Naive thymus-derived CD4-positive, alpha-beta T cell (primary cell): Measurements from ENCODE around the gene MARK4. TPM values are rescaled to one million over a fixed set of nuclear protein-coding genes. Genes with fewer than 3 reads are reported as not detected.
A peak's percentile ranks its signal among the peaks of the same experiment; 100 is the strongest.

ENCODE experiments used
- ATAC-seq: fragments of 150-1000 bp; cut with Tn5 transposase; 2 replicates; pipeline ENCODE4 v1.10.0; 2021; ENCODE audit warnings: mild to moderate bottlenecking, moderate library complexity
- CTCF ChIA-PET: fragments of 350-600 bp; sonication (Branson Sonifier 250); formaldehyde crosslinking; loops from one replicate; lab custom pipeline; 2021; ENCODE audit warnings: antibody characterized with exemption; lab: Charles Lee
- POLR2A ChIA-PET: fragments of 350-600 bp; sonication (Branson Sonifier 250); formaldehyde crosslinking; loops from one replicate; lab custom pipeline; 2021; ENCODE audit warnings: antibody characterized with exemption, inconsistent platforms; lab: Charles Lee
- DNase-seq, 9 donors: peaks; one replicate each; pipeline versions ENCODE4 v3.0.0 to v3.0.0-alpha.2; 2020 to 2022; ENCODE audit warnings: mixed read lengths in 1 of 9
- H3K27ac ChIP-seq: one replicate; pipeline ENCODE4 v1.7.0; 2013; ENCODE audit warnings: mild to moderate bottlenecking, low read depth, low read length, moderate library complexity
- H3K27me3 ChIP-seq, 2 donors: one replicate each; pipeline ENCODE4 v1.7.0; 2013; ENCODE audit warnings: low read length in 2 of 2, mild to moderate bottlenecking in 2 of 2, moderate library complexity in 2 of 2; ENCODE audit not compliant: control insufficient read depth in 2 of 2, insufficient read depth in 2 of 2
- H3K36me3 ChIP-seq, 3 experiments: 1 replicate in 2 of 3; 2 replicates in 1 of 3; pipeline ENCODE4 v1.7.0; 2013; ENCODE audit warnings: low read length in 3 of 3, mild to moderate bottlenecking in 3 of 3, moderate library complexity in 1 of 3; ENCODE audit not compliant: insufficient read depth in 3 of 3, control insufficient read depth in 2 of 3
- H3K4me1 ChIP-seq, 2 donors: one replicate each; pipeline ENCODE4 v1.7.0; 2013; ENCODE audit warnings: low read length in 2 of 2, mild to moderate bottlenecking in 2 of 2, moderate library complexity in 1 of 2; ENCODE audit not compliant: control insufficient read depth in 2 of 2, insufficient read depth in 2 of 2
- H3K4me3 ChIP-seq: 2 replicates; pipeline ENCODE4 v1.7.0; 2013; ENCODE audit warnings: mild to moderate bottlenecking, low read length
- H3K9me3 ChIP-seq, 3 experiments: 1 replicate in 2 of 3; 2 replicates in 1 of 3; pipeline ENCODE4 v1.7.0; 2013; ENCODE audit warnings: low read length in 3 of 3; ENCODE audit not compliant: control insufficient read depth in 2 of 3
- H3K27ac Mint-ChIP-seq, 9 donors: one replicate each; pipeline ENCODE4 v1.8.0; 2020 to 2022; ENCODE audit warnings: mixed read lengths in 9 of 9, mild to moderate bottlenecking in 8 of 9, moderate library complexity in 5 of 9, inconsistent platforms in 2 of 9
- H3K27me3 Mint-ChIP-seq, 5 donors: one replicate each; pipeline ENCODE4 v1.8.0; 2021 to 2022; ENCODE audit warnings: mixed read lengths in 5 of 5, mild to moderate bottlenecking in 1 of 5
- H3K36me3 Mint-ChIP-seq, 5 donors: one replicate each; pipeline ENCODE4 v1.8.0; 2020 to 2022; ENCODE audit warnings: mixed read lengths in 5 of 5, mild to moderate bottlenecking in 3 of 5, inconsistent platforms in 1 of 5
- H3K4me1 Mint-ChIP-seq, 7 donors: one replicate each; pipeline ENCODE4 v1.8.0; 2020 to 2022; ENCODE audit warnings: mixed read lengths in 7 of 7, mild to moderate bottlenecking in 3 of 7, inconsistent platforms in 1 of 7
- H3K4me3 Mint-ChIP-seq, 10 donors: one replicate each; pipeline ENCODE4 v1.8.0; 2020 to 2022; ENCODE audit warnings: mild to moderate bottlenecking in 10 of 10, mixed read lengths in 10 of 10, moderate library complexity in 6 of 10, inconsistent platforms in 2 of 10
- H3K9me3 Mint-ChIP-seq, 11 donors: one replicate each; pipeline ENCODE4 v1.8.0; 2020 to 2022; ENCODE audit warnings: mixed read lengths in 11 of 11, mild to moderate bottlenecking in 4 of 11, inconsistent platforms in 1 of 11, moderate library complexity in 1 of 11
- intact Hi-C, 2 donors: fragments of 100-400 bp; cut with micrococcal nuclease; formaldehyde crosslinking; loops; one replicate each; pipeline ENCODE4 v1.15.1; 2023
- polyA plus RNA-seq, 2 donors: library from polyadenylated mRNA; unstranded; fragments of 300-500 nt; fragmentation: Illumina TruSeq; gene quantifications; one replicate each; pipeline ENCODE4 v1.2.3, GENCODE V29; 2021
- total RNA-seq, 6 experiments: library from RNA in 5 of 6; stranded (reverse) in 5 of 6; gene quantifications; 1 replicate in 5 of 6; 2 replicates in 1 of 6; pipeline ENCODE4 v1.2.3 and lab custom pipeline; 2021 to 2026

The MARK4 gene
- total and polyA plus RNA-seq, 7 experiments from 2014 or later = 0.70 to 39.2 (median 22.8) TPM

GRCh38 chr19:45275370-45275971, 24.4 kb downstream of the MARK4 start:
- CTCF ChIA-PET = no interaction called here
- H3K4me3 Mint-ChIP-seq = no peak overlapping the region
- Histone ChIP-seq H3K36me3 (peaks cover 0 to 63% (median 0%) of the 10 kb centered on the region in 3 experiments), H3K4me3 (no peak overlapping the region), H3K4me1 (no peaks in the 10 kb centered on the region), H3K27me3 (no peaks in the 10 kb centered on the region), H3K27ac (no peak overlapping the region), H3K9me3 (no peaks in the 10 kb centered on the region)
- H3K36me3 Mint-ChIP-seq = peaks cover 2 to 35% (median 6%) of the 10 kb centered on the region in 5 donors
- H3K9me3 Mint-ChIP-seq = peaks cover 0 to 1% (median 0%) of the 10 kb centered on the region in 11 donors
- DNase-seq (no peak), ATAC-seq (no peak)
- H3K27me3 Mint-ChIP-seq = no peaks in the 10 kb centered on the region
- intact Hi-C loops = no loop called here
- POLR2A ChIA-PET = no interaction called here
- no peak overlapping the region for H3K27ac Mint-ChIP-seq
- H3K4me1 Mint-ChIP-seq = no peaks in the 10 kb centered on the region

- no peaks in the 10 kb centered on the region for H3K9me3 ChIP-seq
- H3K36me3 ChIP-seq = peaks cover 0 to 65% (median 0%) of the 10 kb centered on the region in 3 experiments
- Mint-ChIP-seq H3K4me1 (no peaks in the 10 kb centered on the region), H3K27ac (no peak overlapping the region), H3K36me3 (peaks cover 2 to 33% (median 6%) of the 10 kb centered on the region in 5 donors), H3K9me3 (peaks cover 0 to 1% (median 0%) of the 10 kb centered on the region in 11 donors), H3K4me3 (no peak overlapping the region), H3K27me3 (no peaks in the 10 kb centered on the region)
- ATAC-seq (no peak), DNase-seq (no peak)
- H3K27me3 ChIP-seq = no peaks in the 10 kb centered on the region
- POLR2A ChIA-PET = no interaction called here
- H3K4me1 ChIP-seq = no peaks in the 10 kb centered on the region
- no peak overlapping the region for H3K4me3 ChIP-seq
- intact Hi-C loops = no loop called here
- H3K27ac ChIP-seq = no peak overlapping the region
- CTCF ChIA-PET = interaction anchor here (0.6 kb wide), 1 partner anchor 114 kb away, joined by 4 read pairs; no protein-coding TSS in a partner anchor
Measured at GRCh38 chr19:45276284-45276687, 25.2 kb downstream of the MARK4 start.

GRCh38 chr19:45278087-45278486, 27.0 kb downstream of the MARK4 start:
- Mint-ChIP-seq H3K27ac (no peak overlapping the region), H3K27me3 (no peaks in the 10 kb centered on the region)
- CTCF ChIA-PET = no interaction called here

GRCh38 chr19:45279587-45280192, 28.6 kb downstream of the MARK4 start:
- H3K4me1 ChIP-seq = no peaks in the 10 kb centered on the region
- H3K27me3 ChIP-seq = no peaks in the 10 kb centered on the region
- no peak overlapping the region for H3K4me3 Mint-ChIP-seq
- H3K9me3 ChIP-seq = no peaks in the 10 kb centered on the region
- peak overlapping the region in 1 of 9 donors; percentile 49 for H3K27ac Mint-ChIP-seq
- no peaks in the 10 kb centered on the region for H3K4me1 Mint-ChIP-seq
- H3K27me3 Mint-ChIP-seq = no peaks in the 10 kb centered on the region
- peaks cover 0 to 3% (median 0%) of the 10 kb centered on the region in 11 donors for H3K9me3 Mint-ChIP-seq
- peaks cover 6 to 46% (median 16%) of the 10 kb centered on the region in 5 donors for H3K36me3 Mint-ChIP-seq
- intact Hi-C loops = no loop called here
- peaks cover 0 to 51% (median 0%) of the 10 kb centered on the region in 3 experiments for H3K36me3 ChIP-seq
- ChIA-PET CTCF (no interaction called here), POLR2A (no interaction called here)
- ATAC-seq (no peak), DNase-seq (no peak)
- no peak overlapping the region for H3K27ac ChIP-seq
- no peak overlapping the region for H3K4me3 ChIP-seq

More at GRCh38 chr19:45278087-45278486, 27.0 kb downstream of the MARK4 start:
- no peaks in the 10 kb centered on the region for H3K9me3 ChIP-seq
- POLR2A ChIA-PET = no interaction called here
- no peaks in the 10 kb centered on the region for H3K4me1 ChIP-seq
- H3K36me3 ChIP-seq = peaks cover 0 to 55% (median 0%) of the 10 kb centered on the region in 3 experiments
- H3K27me3 ChIP-seq = no peaks in the 10 kb centered on the region
- Mint-ChIP-seq H3K4me3 (no peak overlapping the region), H3K36me3 (peaks cover 1 to 44% (median 8%) of the 10 kb centered on the region in 5 donors), H3K4me1 (no peaks in the 10 kb centered on the region), H3K9me3 (no peaks in the 10 kb centered on the region)
- intact Hi-C loops = no loop called here
- DNase-seq = no peak
- no peak for ATAC-seq
- H3K4me3 ChIP-seq = no peak overlapping the region
- no peak overlapping the region for H3K27ac ChIP-seq

GRCh38 chr19:45280471-45280961, 29.4 kb downstream of the MARK4 start:
- H3K36me3 ChIP-seq = peaks cover 0 to 47% (median 0%) of the 10 kb centered on the region in 3 experiments
- no peak for DNase-seq

GRCh38 chr19:45283443-45284033, 32.5 kb downstream of the MARK4 start:
- Mint-ChIP-seq H3K27me3 (no peaks in the 10 kb centered on the region), H3K9me3 (peaks cover 0 to 3% (median 0%) of the 10 kb centered on the region in 11 donors), H3K4me1 (no peaks in the 10 kb centered on the region), H3K27ac (no peak overlapping the region), H3K36me3 (peaks cover 6 to 54% (median 31%) of the 10 kb centered on the region in 5 donors), H3K4me3 (no peak overlapping the region)
- Histone ChIP-seq H3K27ac (no peak overlapping the region), H3K27me3 (no peaks in the 10 kb centered on the region), H3K9me3 (no peaks in the 10 kb centered on the region), H3K4me3 (no peak overlapping the region), H3K36me3 (peaks cover 0 to 51% (median 0%) of the 10 kb centered on the region in 3 experiments), H3K4me1 (no peaks in the 10 kb centered on the region)
- CTCF ChIA-PET = no interaction called here
- DNase-seq = no peak
- POLR2A ChIA-PET = no interaction called here
- ATAC-seq = no peak
- intact Hi-C loops = no loop called here

More at GRCh38 chr19:45280471-45280961, 29.4 kb downstream of the MARK4 start:
- Mint-ChIP-seq H3K27ac (no peak overlapping the region), H3K9me3 (peaks cover 0 to 3% (median 0%) of the 10 kb centered on the region in 11 donors), H3K4me3 (no peak overlapping the region), H3K4me1 (no peaks in the 10 kb centered on the region), H3K36me3 (peaks cover 6 to 47% (median 19%) of the 10 kb centered on the region in 5 donors), H3K27me3 (no peaks in the 10 kb centered on the region)
- no peaks in the 10 kb centered on the region for H3K27me3 ChIP-seq
- ChIA-PET POLR2A (no interaction called here), CTCF (no interaction called here)
- no peaks in the 10 kb centered on the region for H3K9me3 ChIP-seq
- no peak overlapping the region for H3K27ac ChIP-seq
- H3K4me3 ChIP-seq = no peak overlapping the region
- no peaks in the 10 kb centered on the region for H3K4me1 ChIP-seq
- no peak for ATAC-seq
- intact Hi-C loops = no loop called here
